B cell (primary cell): ENCODE data around the gene DENND4B. TPM values are rescaled to one million over a fixed set of nuclear protein-coding genes. Genes with fewer than 3 reads are reported as not detected.

Experiments used
- ATAC-seq: fragments of 200-7000 bp; cut with Tn5 transposase; one replicate; pipeline ENCODE4 v1.10.0; 2021; ENCODE audit warnings: low read depth, mild to moderate bottlenecking, moderate number of reproducible peaks, moderate library complexity
- CTCF ChIA-PET: fragments of 350-600 bp; sonication (Branson Sonifier 250); formaldehyde crosslinking; loops from one replicate; lab custom pipeline; 2021; ENCODE audit warnings: antibody characterized with exemption, inconsistent platforms; lab: Charles Lee
- POLR2A ChIA-PET: fragments of 350-600 bp; sonication (Branson Sonifier 250); formaldehyde crosslinking; loops from one replicate; lab custom pipeline; 2021; ENCODE audit warnings: antibody characterized with exemption; lab: Charles Lee
- DNase-seq: peaks from one replicate; pipeline ENCODE4 v3.0.0; 2013
- H2AFZ ChIP-seq: 2 replicates; pipeline ENCODE4 v1.6.1; 2012; ENCODE audit warnings: mild to moderate bottlenecking, low read depth, low read length; ENCODE audit not compliant: insufficient read depth, poor library complexity, severe bottlenecking
- H3K27ac ChIP-seq, 2 donors: 1 replicate in 1 of 2; 2 replicates in 1 of 2; pipeline ENCODE4 v1.5.1; 2012 to 2013; ENCODE audit warnings: low read length in 2 of 2, mild to moderate bottlenecking in 2 of 2, moderate library complexity in 1 of 2
- H3K27me3 ChIP-seq, 4 experiments: fragments of 200-600 bp in 1 of 4; sonication (generic) in 1 of 4; replicated peaks in 1 of 4; 1 replicate in 2 of 4; 2 replicates in 2 of 4; pipeline versions ENCODE4 v1.6.1 to v1.7.0; 2013 to 2016; ENCODE audit warnings: low read length in 3 of 4, mild to moderate bottlenecking in 2 of 4, mixed read lengths in 1 of 4, moderate library complexity in 1 of 4; ENCODE audit not compliant: insufficient read depth in 4 of 4, control insufficient read depth in 3 of 4; ENCODE audit errors: control extremely low read depth in 1 of 4
- H3K36me3 ChIP-seq, 2 experiments: replicated peaks in 1 of 2; 1 replicate in 1 of 2; 2 replicates in 1 of 2; pipeline versions ENCODE4 v1.6.1 to v1.7.1; 2013; ENCODE audit warnings: low read length in 1 of 2; ENCODE audit not compliant: insufficient read depth in 2 of 2, control insufficient read depth in 1 of 2; ENCODE audit errors: control extremely low read depth in 1 of 2, extremely low read depth in 1 of 2
- H3K4me1 ChIP-seq, 2 donors: fragments of 200-600 bp in 1 of 2; sonication (generic) in 1 of 2; 1 replicate in 1 of 2; 2 replicates in 1 of 2; pipeline versions ENCODE4 v1.5.1 to v1.6.1; 2013 to 2017; ENCODE audit warnings: low read length in 2 of 2; ENCODE audit not compliant: control insufficient read depth in 2 of 2, insufficient read depth in 2 of 2
- H3K4me2 ChIP-seq: replicated peaks from 2 replicates; pipeline ENCODE3; 2012; ENCODE audit warnings: mild to moderate bottlenecking, low read depth, low read length; ENCODE audit not compliant: poor library complexity, severe bottlenecking
- H3K4me3 ChIP-seq, 5 experiments: fragments of 200-600 bp in 1 of 5; sonication (generic) in 1 of 5; 1 replicate in 3 of 5; 2 replicates in 2 of 5; pipeline versions ENCODE4 v1.5.1 to v1.7.0; 2011 to 2016; ENCODE audit warnings: low read length in 4 of 5, mild to moderate bottlenecking in 4 of 5, low read depth in 2 of 5, control low read depth in 1 of 5, moderate library complexity in 1 of 5; ENCODE audit not compliant: insufficient read depth in 1 of 5; ENCODE audit errors: control extremely low read depth in 1 of 5, extremely low read depth in 1 of 5
- H3K79me2 ChIP-seq: fragments of 200-600 bp; sonication (generic); one replicate; pipeline ENCODE4 v1.6.0; 2016; ENCODE audit warnings: low read length; ENCODE audit not compliant: control insufficient read depth, insufficient read depth
- H3K9ac ChIP-seq: fragments of 200-600 bp; sonication (generic); 2 replicates; pipeline ENCODE4 v1.6.1; 2017; ENCODE audit warnings: mild to moderate bottlenecking, low read length, moderate library complexity
- H3K9me3 ChIP-seq, 3 donors: one replicate each; pipeline versions ENCODE4 v1.6.1 to v1.7.1; 2013; ENCODE audit warnings: low read length in 2 of 3; ENCODE audit not compliant: control insufficient read depth in 2 of 3, insufficient read depth in 1 of 3; ENCODE audit errors: control extremely low read depth in 1 of 3
- H4K20me1 ChIP-seq: 2 replicates; pipeline ENCODE4 v1.6.0; 2012; ENCODE audit warnings: mild to moderate bottlenecking, low read length; ENCODE audit not compliant: insufficient read depth, control insufficient read depth, poor library complexity, severe bottlenecking
- H3K27ac Mint-ChIP-seq: one replicate; pipeline ENCODE4 v1.8.0; 2021; ENCODE audit warnings: mixed read lengths
- H3K27me3 Mint-ChIP-seq: one replicate; pipeline ENCODE4 v1.8.0; 2021; ENCODE audit warnings: mixed read lengths
- H3K4me1 Mint-ChIP-seq: one replicate; pipeline ENCODE4 v1.8.0; 2021; ENCODE audit warnings: mixed read lengths
- H3K4me3 Mint-ChIP-seq: one replicate; pipeline ENCODE4 v1.8.0; 2021; ENCODE audit warnings: mixed read lengths
- H3K9me3 Mint-ChIP-seq: one replicate; pipeline ENCODE4 v1.8.0; 2022; ENCODE audit warnings: mixed read lengths; ENCODE audit not compliant: insufficient read depth
- EZH2 ChIP-seq: IDR thresholded peaks from 2 replicates; pipeline ENCODE4 v1.6.1; 2012; ENCODE audit warnings: borderline replicate concordance, low read depth, mild to moderate bottlenecking, moderate library complexity, low read length; ENCODE audit not compliant: insufficient read depth, poor library complexity, severe bottlenecking
- WGBS: methylation state at CpG from one replicate; pipeline ENCODE4 v1.1.5; 2013; ENCODE audit warnings: missing lambda C conversion rate; ENCODE audit not compliant: insufficient coverage; 5-methylcytosine and 5-hydroxymethylcytosine counted together
- intact Hi-C: fragments of 100-400 bp; cut with micrococcal nuclease; formaldehyde crosslinking; loops from one replicate; pipeline ENCODE4 v1.10.0; 2022
- polyA plus RNA-seq: library from polyadenylated mRNA; depleted of rRNA; stranded (reverse); fragments of >200 nt; gene quantifications from 2 replicates; pipeline ENCODE4 v1.2.3, GENCODE V29; 2012
- total RNA-seq, 2 donors: library from RNA; stranded (reverse); fragments of 120-200 nt in 1 of 2; gene quantifications; 1 replicate in 1 of 2; 2 replicates in 1 of 2; pipeline versions ENCODE4 v1.2.3 to v1.2.4, GENCODE V29; 2013 to 2022
- TF ChIP-seq, protein P1 (sequence below): fragments of 200-600 bp; IDR thresholded peaks from one replicate; pipeline ENCODE4 v1.8.0; 2022; ENCODE audit warnings: antibody characterized with exemption, mild to moderate bottlenecking

The DENND4B gene
- total and polyA plus RNA-seq, 2 donors (not counting 1 experiment from before 2014, with no cell fraction given): 275 to 389 TPM

DNA sequence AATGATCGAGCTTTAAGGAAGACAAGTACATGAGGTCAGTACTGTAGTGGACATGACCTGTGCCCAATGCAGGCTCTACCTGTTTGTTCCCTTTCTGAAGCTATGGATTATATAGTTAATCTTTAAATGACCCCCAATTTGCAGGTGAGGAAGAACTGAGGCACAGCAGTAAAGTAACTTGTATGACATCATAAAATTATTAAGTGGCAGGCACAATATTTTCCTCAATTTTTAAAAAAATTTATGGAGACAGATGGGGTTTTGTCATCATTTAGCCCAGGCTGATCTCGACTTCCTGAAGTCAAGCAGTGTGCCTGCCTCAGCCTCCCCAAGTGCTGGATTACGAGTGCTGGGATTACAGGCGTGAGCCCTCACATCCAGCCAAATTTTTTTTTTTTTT, 20.1 kb downstream of the DENND4B start:
- H3K9me3 Mint-ChIP-seq: no peaks in the 10 kb centered on the region
- H3K79me2 ChIP-seq: peaks cover 26% of the 10 kb centered on the region
- H2AFZ ChIP-seq: no peak overlapping the region
- no peaks in the 10 kb centered on the region for H3K9me3 ChIP-seq
- H3K4me1 ChIP-seq: peaks cover 21 to 26% of the 10 kb centered on the region in 2 donors
- DNase-seq (no peak), ATAC-seq (no peak)
- WGBS: 100% methylated on average over 1 of the region's 4 CpGs
- peaks cover 0 to 20% of the 10 kb centered on the region in 2 experiments for H3K36me3 ChIP-seq
- no peak overlapping the region for H3K4me3 ChIP-seq
- no peak overlapping the region for H3K27ac Mint-ChIP-seq
- H3K27me3 Mint-ChIP-seq: no peaks in the 10 kb centered on the region
- intact Hi-C loops: no loop called here
- H4K20me1 ChIP-seq: peaks cover 16% of the 10 kb centered on the region
- H3K27me3 ChIP-seq: no peaks in the 10 kb centered on the region
- no peak overlapping the region for H3K9ac ChIP-seq
- ChIA-PET CTCF (interaction anchor here (1.0 kb wide), 1 partner anchor 18 kb away, joined by 3 read pairs; no protein-coding TSS in a partner anchor), POLR2A (no interaction called here)
- peaks cover 15% of the 10 kb centered on the region for H3K4me1 Mint-ChIP-seq
- TF ChIP-seq, protein P1, sequence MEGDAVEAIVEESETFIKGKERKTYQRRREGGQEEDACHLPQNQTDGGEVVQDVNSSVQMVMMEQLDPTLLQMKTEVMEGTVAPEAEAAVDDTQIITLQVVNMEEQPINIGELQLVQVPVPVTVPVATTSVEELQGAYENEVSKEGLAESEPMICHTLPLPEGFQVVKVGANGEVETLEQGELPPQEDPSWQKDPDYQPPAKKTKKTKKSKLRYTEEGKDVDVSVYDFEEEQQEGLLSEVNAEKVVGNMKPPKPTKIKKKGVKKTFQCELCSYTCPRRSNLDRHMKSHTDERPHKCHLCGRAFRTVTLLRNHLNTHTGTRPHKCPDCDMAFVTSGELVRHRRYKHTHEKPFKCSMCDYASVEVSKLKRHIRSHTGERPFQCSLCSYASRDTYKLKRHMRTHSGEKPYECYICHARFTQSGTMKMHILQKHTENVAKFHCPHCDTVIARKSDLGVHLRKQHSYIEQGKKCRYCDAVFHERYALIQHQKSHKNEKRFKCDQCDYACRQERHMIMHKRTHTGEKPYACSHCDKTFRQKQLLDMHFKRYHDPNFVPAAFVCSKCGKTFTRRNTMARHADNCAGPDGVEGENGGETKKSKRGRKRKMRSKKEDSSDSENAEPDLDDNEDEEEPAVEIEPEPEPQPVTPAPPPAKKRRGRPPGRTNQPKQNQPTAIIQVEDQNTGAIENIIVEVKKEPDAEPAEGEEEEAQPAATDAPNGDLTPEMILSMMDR: no peak
- TF ChIP-seq EZH2: no peak
- no peak overlapping the region for H3K4me2 ChIP-seq
- H3K27ac ChIP-seq: no peak overlapping the region
- H3K4me3 Mint-ChIP-seq: no peak overlapping the region
